Stimulated activated CD4-positive, alpha-beta T cell treated with anti-CD3 and anti-CD28 coated beads, TNF-alpha, amount 100 ng/mL, for 1 hour (primary cell): ENCODE results near the gene RPLP1.

Source experiments
- DNase-seq, 3 donors: peaks; one replicate each; pipeline ENCODE4 v3.0.0-alpha.2; 2020; ENCODE audit warnings: low read depth in 3 of 3, low spot score in 1 of 3

Gene RPLP1

GRCh38 chr15:69496001-69496400 is 43.4 kb downstream of the RPLP1 start:
- no peak for DNase-seq

GRCh38 chr15:69497076-69497475 is 44.5 kb downstream of the RPLP1 start:
- no peak for DNase-seq

GRCh38 chr15:69497667-69498066 is 45.0 kb downstream of the RPLP1 start:
- DNase-seq: no peak

- DNase-seq: no peak
These were observed 45.7 kb downstream of the RPLP1 start for GRCh38 chr15:69498282-69498681.

- DNase-seq: no peak
These were observed 46.4 kb downstream of the RPLP1 start for GRCh38 chr15:69498987-69499386.

GRCh38 chr15:69499521-69500211 is 47.0 kb downstream of the RPLP1 start:
- DNase-seq: no peak

- no peak for DNase-seq
These were observed 47.7 kb downstream of the RPLP1 start for GRCh38 chr15:69500339-69500738.

GRCh38 chr15:69501456-69501855 is 48.8 kb downstream of the RPLP1 start:
- DNase-seq: no peak

GRCh38 chr15:69502470-69503045 is 49.9 kb downstream of the RPLP1 start:
- DNase-seq: no peak

- no peak for DNase-seq
These were observed 51.9 kb downstream of the RPLP1 start for GRCh38 chr15:69504352-69505040.
